COLO829 (cell line): ENCODE data around the gene L2HGDH.
A peak's percentile ranks its signal among the peaks of the same experiment; 100 is the strongest.
"Not testable (repeated sequence)": the region's sequence is repeated elsewhere in the genome, so short reads cannot be mapped to it uniquely, and the experiment has no call there.

ENCODE experiments used
- DNase-seq: peaks from one replicate; pipeline ENCODE4 v3.0.0; 2012; ENCODE audit warnings: low spot score

Gene L2HGDH

DNA sequence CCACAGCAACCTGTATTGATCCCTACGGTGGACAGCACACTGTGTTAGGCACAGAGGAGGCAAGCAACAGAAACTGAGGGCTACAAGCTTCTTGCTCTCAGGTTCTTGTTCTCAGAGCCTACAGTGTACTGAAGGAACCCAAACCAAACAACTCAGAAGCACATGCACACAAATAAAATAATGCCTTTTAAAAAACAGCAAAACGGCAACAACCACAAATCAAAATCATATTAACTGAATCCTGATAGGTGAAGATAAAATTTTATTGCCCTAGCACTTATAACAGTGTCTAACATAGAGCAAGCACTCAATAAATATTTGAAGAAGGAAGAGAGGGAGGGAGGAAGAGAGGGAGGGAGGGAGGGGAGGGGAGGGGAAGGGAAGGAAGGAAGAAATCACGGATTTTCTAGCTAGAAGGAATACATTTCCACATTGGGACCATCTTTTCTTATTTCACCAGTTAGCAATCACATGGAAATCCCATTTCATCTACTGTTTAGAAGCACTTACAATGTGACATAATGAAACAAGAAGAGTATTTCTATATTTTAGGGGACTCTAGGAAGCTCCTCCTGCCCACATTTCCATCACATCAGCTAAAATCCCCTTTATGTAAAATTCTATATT, 27.3 kb upstream of the L2HGDH start:
- no peak for DNase-seq

DNA sequence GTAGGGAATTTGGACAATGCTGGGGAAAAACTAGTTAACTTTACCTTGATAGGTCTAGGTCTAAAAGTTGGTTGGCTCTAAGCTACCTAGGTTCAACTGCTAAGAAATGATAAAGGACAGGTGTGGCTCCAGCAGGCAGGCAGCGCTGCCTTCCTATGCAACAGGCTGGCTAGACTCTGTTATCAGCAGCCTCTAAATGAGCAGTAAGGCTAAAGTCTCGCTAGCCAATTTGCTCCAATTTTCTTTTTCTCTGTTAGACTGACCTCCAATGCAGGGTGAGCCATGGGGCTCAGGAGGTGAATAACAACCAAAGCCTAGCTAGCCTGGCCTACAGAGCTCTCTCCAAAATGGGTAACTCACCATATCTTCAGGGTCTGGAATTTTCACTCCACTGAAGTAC, 26.6 kb upstream of the L2HGDH start:
- DNase-seq: no peak

DNA sequence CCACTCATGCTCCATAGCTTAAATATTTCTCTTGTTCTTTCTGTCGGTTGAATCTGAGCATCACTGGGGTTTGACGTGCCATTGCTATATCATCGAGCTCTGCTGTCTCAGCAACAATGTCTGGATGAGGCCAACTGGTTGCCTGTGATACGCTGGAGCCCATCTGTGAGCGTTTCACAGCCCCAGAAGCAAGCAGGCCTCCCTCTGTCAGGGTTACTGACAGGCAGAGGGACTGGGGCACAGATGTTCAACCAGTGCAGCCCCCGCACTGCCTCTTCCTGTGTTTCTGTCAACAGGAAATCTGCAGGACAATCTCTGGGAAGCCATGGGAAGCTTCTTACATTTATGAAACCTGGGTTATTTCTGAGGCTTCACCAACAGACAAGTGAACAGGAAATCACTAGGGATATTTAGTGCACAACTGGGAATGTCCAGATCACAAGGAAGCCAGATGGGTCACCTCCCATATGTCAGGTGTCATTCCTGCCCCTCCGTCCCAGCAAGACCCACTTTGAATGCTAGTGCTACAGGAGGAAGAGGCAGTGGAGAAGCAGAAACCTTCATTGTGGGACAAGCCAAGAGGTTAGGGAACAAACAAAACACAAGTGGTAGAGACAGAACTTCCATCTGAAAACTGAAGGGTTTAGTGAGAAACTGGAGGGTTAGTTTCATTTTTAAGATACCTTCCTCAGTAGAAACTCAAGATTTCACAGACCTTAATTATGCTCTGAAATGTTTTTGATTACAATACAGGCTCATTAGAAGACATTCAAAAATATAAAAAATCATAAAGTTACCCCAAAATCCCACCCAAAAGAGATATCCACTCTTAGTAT, 24.2 kb upstream of the L2HGDH start:
- no peak for DNase-seq

DNA sequence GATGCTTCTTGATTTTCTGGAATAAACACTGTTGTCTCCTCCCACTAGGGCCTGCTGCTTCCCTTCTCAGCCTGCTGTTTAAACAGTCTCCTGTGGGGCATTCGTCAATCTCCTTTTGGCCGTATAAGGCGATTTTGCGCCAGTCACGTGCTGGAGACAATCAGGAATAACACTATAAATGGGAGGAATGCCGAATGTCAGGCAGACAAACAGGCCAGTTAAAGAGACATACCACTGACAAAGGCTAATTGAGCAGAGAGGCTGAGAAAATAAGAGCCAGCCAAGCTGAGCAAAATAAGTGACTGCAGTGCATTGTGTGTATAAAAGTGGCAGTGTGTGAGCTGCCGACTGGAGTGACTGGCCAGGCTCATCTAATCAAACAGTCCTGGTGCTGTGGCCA, 23.4 kb upstream of the L2HGDH start:
- DNase-seq: peak; percentile 90

DNA sequence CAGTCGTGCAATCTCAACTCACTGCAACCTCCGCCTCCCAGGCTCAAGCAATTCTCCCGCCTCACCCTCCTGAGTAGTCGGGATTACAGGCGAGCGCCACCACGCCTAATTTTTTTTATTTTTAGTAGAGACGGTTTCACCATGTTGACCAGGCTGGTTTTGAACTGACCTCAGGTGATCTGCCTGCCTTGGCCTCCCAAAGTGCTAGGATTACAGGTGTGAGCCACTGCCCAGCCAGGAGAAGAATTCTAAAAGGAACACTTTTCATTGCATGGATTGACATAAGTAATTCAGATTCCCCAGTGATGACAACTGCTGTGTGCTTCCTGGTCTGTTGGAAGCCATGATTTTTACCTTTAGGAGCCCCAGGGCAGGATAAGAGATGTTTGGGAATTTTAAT, 22.2 kb upstream of the L2HGDH start:
- DNase-seq: no peak

DNA sequence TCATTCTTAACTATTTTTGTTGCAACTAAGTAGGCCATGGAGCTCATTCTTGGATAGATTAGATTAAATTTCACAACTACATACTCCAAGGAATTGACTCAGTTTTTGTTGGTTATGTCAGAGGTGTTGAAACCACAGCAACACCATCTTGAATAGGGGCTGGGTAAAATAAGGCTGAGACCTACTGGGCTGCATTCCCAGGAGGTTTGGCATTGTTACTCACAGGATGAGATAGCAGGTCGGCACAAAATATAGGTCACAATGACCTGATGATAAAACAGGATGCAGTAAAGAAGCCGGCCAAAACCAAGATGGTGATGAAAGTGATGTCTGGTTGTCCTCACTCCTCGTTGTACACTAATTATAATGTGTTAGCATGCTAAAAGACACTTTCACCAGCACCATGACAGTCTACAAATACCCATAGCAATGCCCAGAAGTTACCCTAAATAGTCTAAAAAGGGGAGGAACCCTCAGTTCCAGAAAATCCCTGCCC, 21.0 kb upstream of the L2HGDH start:
- no peak for DNase-seq

DNA sequence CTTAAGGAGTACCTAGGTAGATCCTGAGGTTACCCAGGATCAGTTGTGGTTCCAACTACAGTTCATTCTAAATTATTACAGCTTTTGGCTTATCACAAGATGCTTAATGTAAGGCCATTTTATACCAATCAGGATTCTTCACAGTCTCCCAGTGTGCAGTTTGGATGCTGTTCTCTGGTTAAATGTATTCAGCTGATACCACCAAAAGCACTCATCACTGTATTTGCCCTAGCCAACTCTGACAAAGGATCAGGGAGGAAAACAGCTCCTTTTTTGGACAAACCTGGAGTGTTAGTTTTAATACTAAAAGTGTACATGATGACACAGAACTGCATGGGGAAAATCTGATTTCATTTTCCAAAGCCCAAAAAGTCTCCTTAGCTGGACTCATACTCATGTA, 19.6 kb upstream of the L2HGDH start:
- DNase-seq: no peak

DNA sequence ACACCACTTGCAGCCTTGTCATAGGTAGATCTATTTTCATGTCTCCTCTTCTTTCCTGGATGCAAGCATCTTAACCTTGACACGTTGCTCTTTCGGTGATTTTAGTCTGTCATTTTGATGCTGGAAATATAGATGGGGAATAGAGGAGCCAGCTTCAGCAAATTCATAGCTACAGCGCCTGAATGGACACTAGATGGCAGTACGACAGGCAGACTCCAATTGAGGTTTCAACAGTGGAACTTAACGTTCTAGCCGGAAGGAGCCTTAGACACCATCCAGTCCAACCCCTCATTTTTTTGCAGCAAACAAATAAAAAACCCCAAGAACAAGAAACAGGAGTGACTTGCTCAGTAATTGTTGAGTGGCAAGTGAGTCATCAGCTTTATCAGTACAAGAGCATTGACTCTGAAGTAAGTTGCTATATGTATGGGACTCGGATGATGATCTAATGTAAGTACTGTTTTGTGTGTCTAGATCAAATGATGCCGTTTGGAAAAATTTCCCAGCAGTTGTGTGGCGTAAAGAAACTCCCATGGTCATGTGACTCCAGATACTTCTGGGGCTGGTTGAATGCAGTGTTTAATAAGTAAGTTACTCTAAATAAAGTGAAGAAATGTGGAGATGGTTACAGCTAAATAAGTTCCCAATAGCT, 9.1 kb upstream of the L2HGDH start:
- DNase-seq: peak; percentile 87

DNA sequence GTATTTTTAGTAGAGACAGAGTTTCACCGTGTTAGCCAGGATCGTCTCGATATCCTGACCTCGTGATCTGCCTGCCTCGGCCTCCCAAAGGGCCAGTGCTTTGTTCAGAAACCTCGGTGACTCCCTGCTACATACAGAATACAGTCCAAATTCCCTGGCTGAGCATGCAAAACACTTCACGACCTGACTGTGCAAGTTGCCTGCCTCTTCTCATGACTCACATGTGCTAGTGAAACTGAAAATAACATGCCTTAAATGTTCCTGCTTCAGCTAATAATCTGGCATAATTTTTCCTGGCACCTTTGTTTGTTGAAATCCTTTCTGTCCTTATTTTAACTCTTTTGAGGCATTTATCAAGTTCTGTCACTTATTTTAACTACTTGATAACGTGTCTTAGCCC, 8.3 kb upstream of the L2HGDH start:
- DNase-seq: no peak

DNA sequence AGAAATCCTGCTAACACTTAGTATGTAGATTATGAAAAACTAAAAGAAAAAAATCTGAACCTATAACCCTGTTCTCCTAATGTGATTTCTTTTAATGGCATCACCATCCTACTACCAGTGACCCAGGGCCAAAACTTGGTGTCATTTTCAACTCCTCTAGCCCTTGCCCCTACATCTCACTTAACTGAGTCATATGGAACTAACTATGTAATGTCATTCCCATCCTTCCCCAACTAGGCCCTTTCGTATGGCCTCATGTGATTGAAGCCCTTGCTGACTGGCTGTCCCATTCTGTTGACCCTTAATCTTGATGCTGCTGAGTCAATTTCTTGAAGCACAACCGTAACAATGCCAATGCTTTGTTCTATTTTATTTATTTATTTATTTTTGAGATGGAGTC, 7.7 kb upstream of the L2HGDH start:
- no peak for DNase-seq

DNA sequence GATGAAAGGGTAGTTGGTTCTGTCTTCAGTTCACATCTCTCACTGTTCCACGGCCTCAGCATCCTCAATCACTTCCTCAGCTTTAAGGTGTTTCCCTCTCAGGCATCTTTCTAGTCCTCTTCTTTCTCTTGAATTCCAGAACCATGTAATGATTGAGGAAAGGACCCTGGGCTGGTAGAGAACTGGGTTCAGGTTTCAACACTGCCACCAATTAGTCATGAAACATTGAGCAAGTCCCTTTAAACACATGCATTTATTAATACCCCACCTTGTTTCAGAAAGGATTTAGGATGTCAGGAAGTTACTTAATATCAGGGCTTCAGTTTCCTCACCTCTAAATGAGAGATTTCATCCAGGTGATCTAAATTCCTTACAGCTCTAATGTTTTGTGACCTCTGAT, 7.3 kb upstream of the L2HGDH start:
- DNase-seq: no peak

DNA sequence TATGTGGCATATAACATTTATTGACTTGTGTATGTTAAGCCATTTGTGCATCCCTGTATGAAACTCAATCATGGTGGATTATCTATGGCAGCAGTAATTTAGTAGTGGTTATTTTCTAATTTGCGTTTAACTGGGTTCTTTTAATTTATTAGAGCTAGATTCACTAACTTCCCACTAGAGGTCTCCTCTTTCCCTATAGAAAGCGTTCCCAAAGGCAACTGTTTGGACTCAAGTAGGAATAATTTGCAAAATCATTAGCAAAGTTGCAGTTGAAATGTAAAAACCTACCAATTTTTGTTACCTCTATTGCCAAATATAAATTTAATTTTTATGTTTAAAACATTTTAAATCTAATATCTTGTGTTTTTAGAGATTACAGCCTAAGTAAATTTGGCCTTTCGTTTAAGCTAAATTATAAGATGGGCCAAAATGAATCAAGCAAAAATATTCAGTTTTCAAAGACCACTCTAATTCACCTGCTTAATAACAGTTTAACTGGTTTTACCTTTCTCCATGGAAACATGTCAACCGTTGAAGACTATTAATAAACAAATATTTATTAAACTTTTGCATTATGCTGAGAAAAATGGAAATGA, 6.1 kb upstream of the L2HGDH start:
- peak; percentile 61 for DNase-seq

DNA sequence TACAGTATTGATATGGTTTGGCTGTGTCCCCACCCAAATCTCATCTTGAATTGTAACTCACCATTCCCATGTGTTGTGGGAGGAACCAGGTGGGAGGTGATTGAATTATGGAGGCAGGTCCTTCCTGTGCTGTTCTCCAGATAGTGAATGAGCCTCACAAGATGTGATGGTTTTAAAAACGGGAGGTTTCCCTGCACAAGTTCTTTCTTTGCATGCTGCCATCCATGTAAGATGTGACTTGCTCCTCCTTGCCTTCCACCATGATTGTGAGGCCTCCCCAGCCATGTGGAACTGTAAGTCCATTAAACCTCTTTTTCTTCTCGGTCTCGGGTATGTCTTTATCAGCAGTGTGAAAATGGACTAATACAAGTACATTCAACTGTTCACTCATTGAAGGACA, 2.1 kb upstream of the L2HGDH start:
- DNase-seq: not testable (repeated sequence)

DNA sequence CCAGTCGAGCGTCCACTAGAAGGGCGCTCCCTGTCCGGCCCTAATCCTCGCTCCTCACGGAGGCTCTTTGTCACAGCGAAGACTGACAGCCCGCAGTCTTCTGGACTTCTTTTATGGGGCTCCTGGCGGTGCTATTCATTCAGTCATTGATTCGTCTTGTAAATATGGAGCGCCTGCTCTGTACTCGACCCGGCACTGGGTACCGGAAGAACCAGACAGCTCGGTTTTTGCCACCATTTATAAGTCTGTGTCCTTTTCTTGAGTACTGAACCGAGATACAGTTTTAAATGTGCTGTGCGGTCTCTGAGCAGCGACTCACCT, 665 bp upstream of the L2HGDH start:
- DNase-seq: no peak

DNA sequence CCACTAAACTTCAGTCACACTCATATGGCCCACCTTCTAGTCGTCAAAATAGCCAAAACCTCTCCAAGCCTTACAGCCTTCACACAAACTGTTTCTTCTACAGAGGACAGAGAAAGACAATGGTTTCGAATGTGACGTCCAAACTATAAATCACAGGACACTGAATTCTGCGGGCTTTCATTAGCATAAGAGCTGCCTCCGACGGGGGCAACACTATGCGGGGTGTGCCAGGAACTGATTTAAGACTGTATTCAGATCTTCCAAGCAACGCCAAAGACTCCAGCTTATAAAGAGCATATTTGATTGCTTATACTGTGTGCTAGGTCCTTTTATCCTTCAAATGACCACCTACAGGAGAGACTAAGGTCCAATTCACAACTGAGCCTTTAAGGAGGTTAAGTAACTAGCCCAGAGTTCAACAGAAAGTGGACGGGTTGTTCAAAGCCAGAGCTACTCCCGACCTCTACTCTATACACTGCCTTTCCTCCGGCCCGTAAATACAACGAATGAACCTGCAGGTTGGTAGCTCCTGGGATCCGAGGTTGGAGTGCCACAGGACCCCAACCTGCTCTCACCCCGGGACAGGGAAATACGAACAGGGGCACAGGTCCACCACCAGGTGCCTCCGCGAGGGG, 575 bp downstream of the L2HGDH start:
- peak; percentile 36 for DNase-seq

DNA sequence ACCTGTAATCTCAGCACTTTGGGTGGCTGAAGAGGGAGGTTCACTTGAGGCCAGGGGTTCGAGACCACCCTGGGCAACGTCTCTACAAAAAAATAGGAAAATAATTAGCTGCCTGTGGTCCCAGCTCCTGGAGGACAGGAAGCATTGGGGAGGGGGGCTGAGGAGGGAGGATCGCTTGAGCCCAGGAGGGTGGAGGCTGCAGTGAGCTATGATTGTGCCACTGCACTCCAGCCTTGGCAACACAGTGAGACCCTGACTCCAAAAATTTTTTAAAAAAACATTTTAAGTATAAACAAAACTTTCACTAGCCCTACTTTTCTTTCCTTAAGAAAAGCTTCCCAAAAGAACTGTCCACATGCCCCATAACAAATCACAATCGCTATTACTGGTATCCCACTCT, 1.6 kb downstream of the L2HGDH start:
- DNase-seq: no peak

DNA sequence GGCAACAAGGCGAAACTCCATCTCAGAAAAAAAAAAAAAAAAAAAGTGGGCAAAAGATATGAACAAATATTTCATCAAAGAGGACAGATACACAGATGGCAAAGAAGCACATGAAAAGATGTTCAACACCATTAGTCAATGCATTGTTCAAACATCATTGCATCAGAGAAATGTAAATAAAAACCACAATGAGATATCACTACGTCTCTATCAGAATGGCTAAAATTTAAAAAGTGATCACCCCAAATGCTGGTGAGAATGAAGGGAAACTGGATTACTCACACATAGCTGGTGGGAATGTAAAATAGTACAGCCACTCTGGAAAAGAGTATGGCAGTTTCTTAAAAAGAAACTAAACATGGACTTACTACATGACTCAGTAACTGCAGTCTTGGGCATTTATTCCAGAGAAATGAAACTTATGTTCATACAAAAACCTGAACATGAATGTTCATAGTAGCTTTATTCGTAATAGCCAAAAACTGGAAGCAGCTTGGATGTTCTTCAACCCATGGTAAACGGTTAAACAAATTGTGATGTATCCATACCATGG, 3.6 kb downstream of the L2HGDH start:
- DNase-seq: no peak

DNA sequence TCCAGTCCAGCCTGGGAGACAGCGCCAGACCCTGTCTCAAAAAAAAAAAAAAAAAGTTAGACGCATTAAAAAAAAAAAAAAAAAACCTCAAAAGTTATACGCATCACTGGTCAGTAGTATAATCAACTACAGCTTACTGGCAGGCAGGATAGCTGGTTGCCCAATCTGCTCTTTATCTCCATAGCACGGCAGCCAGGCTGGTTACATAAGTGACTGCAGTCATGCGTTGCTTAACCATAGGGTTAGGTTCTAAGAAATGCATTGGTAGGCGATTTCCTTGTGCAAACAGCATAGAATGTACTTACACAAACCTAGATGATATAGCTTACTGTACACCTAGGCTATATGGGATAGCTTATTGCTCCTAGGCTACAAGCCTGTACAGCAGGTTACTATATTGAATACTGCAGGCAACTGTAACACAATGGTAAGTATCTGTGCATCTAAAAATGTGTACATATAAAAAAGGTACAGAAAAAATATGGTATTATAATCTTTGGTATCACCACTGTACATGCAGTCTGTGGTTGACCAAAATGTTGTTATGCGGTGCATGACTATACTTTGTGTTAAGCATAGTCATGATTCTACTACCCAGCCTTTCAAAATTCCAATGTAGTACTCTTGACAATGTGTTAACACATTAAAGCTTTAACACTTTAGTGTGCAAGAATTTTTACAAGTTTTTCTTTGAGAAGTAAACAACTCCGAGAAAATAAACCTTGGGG, 8.1 kb downstream of the L2HGDH start:
- DNase-seq: no peak

DNA sequence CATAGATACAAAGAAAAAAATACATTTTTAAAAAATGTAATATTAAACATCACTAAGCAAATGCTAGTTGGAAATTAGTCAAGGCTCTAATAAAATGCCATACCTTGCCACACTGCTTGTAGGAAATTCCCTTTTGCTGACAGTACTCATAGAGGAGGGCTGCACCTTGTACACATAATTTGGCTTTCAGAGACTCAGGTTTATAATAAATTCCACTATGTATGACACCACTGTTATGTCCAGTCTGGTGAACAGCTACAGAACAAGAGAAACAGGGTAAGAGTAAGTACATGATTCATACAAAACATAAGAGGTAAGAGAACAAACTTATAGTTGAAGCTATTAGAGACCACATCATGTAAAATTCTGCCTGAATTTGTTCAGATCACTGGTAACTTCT, 10.1 kb downstream of the L2HGDH start:
- DNase-seq: no peak

DNA sequence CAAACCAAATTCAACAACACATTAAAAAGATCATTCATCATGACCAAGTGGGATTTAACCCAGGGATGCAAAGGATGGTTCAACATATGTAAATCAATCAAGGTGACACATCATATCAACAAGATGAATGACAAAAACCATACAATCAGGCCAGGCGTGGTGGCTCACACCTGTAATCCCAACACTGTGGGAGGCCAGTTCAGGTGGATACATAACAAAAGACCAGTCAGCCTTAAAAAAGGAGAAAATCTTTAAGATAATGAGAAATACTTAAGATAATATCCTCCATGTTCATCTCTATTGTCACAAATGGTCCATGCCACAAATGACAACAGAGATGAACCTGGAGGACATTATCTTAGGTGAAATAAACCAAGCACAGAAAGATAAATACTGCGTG, 12.4 kb downstream of the L2HGDH start:
- DNase-seq: no peak

DNA sequence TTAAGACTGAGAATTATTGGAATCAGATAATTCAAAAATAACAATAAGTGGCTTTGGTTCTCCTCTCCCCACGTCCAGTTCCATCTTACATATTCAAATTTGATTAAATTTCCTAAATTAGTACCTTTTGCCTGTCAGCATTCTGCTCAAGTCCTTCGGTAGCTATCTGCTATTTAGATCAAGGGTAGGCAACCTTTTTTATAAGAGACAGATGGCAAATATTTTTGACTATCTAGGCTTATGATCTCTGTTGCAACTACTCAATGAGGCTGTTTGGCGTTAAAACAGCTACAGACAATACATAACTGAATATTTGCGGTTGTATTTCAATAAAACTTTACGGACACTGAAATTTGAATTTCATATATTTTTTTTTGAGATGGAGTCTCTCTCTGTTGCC, 21.7 kb downstream of the L2HGDH start:
- no peak for DNase-seq

DNA sequence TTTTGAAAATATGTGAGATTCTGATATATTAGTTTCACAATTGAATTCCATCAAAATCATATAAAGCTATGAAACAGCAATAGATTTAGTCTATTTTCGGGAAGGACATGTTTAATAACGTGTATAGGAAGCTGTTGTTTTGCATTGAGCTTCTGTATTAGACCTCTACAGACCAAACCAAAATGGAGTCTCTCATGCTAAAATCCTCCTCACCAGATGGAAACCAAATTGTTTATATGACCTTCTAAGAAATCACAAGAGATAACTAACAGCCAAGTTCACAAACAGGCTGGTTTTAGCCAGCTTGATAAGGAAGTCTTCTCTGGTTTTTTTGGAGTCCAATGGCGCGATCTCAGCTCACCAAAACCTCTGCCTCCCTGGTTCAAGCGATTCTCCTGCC, 23.9 kb downstream of the L2HGDH start:
- no peak for DNase-seq
